T-cell (primary cell): ENCODE data around the gene FADD. TPM values are rescaled to one million over a fixed set of nuclear protein-coding genes. Genes with fewer than 3 reads are reported as not detected.

ENCODE experiments used
- ATAC-seq, 4 experiments: fragments of 200-7000 bp in 3 of 4; fragments of 150-1000 bp in 1 of 4; cut with Tn5 transposase; replicated peaks in 1 of 4; 1 replicate in 3 of 4; 2 replicates in 1 of 4; pipeline ENCODE4 v1.10.0; 2021; ENCODE audit warnings: moderate library complexity in 3 of 4, mild to moderate bottlenecking in 2 of 4, moderate number of reproducible peaks in 1 of 4
- CTCF ChIA-PET, 2 donors: fragments of 300-600 bp; sonication (Branson Sonifier 250); formaldehyde crosslinking; loops; one replicate each; lab custom pipeline; 2022; ENCODE audit warnings: antibody characterized with exemption in 2 of 2; lab: Charles Lee
- POLR2A ChIA-PET, 2 donors: fragments of 300-600 bp; sonication (Branson Sonifier 250); formaldehyde crosslinking; loops; one replicate each; lab custom pipeline; 2022; ENCODE audit warnings: antibody characterized with exemption in 2 of 2; lab: Charles Lee
- DNase-seq, 35 experiments: peaks; one replicate each; pipeline versions ENCODE4 v3.0.0 to v3.0.0-alpha.2; 2013 to 2023
- H3K27ac ChIP-seq: one replicate; pipeline ENCODE4 v1.5.1; 2013; ENCODE audit warnings: low read length
- H3K27me3 ChIP-seq, 2 experiments: replicated peaks in 1 of 2; 1 replicate in 1 of 2; 2 replicates in 1 of 2; pipeline versions ENCODE4 v1.6.1 to v1.7.0; 2013; ENCODE audit warnings: low read length in 1 of 2, mixed read lengths in 1 of 2; ENCODE audit not compliant: control insufficient read depth in 2 of 2, insufficient read depth in 2 of 2; ENCODE audit errors: extremely low read depth in 1 of 2
- H3K36me3 ChIP-seq, 2 donors: 1 replicate in 1 of 2; 2 replicates in 1 of 2; pipeline versions ENCODE4 v1.6.1 to v1.7.0; 2013; ENCODE audit warnings: low read length in 1 of 2; ENCODE audit not compliant: control insufficient read depth in 2 of 2, insufficient read depth in 1 of 2; ENCODE audit errors: extremely low read depth in 1 of 2
- H3K4me1 ChIP-seq, 2 experiments: 1 replicate in 1 of 2; 2 replicates in 1 of 2; pipeline versions ENCODE4 v1.6.1 to v1.7.0; 2013; ENCODE audit warnings: low read length in 2 of 2, mixed read lengths in 1 of 2; ENCODE audit not compliant: insufficient read depth in 2 of 2, control insufficient read depth in 1 of 2; ENCODE audit errors: extremely low read depth in 1 of 2
- H3K4me3 ChIP-seq, 2 donors: 1 replicate in 1 of 2; 2 replicates in 1 of 2; pipeline versions ENCODE4 v1.5.1 to v1.7.0; 2013; ENCODE audit warnings: mild to moderate bottlenecking in 2 of 2, low read length in 1 of 2, moderate library complexity in 1 of 2; ENCODE audit not compliant: control insufficient read depth in 1 of 2; ENCODE audit errors: extremely low read depth in 1 of 2
- H3K9me3 ChIP-seq: 2 replicates; pipeline ENCODE4 v1.7.0; 2013
- H3K27ac Mint-ChIP-seq, 2 donors: one replicate each; pipeline ENCODE4 v1.8.0; 2020 to 2021; ENCODE audit warnings: mild to moderate bottlenecking in 2 of 2, mixed read lengths in 2 of 2
- H3K27me3 Mint-ChIP-seq, 2 donors: one replicate each; pipeline ENCODE4 v1.8.0; 2021 to 2022; ENCODE audit warnings: mixed read lengths in 2 of 2
- H3K36me3 Mint-ChIP-seq: one replicate; pipeline ENCODE4 v1.8.0; 2021; ENCODE audit warnings: mixed read lengths
- H3K4me1 Mint-ChIP-seq, 3 donors: one replicate each; pipeline ENCODE4 v1.8.0; 2020 to 2022; ENCODE audit warnings: mixed read lengths in 3 of 3, mild to moderate bottlenecking in 1 of 3
- H3K4me3 Mint-ChIP-seq, 3 donors: one replicate each; pipeline ENCODE4 v1.8.0; 2020 to 2022; ENCODE audit warnings: mild to moderate bottlenecking in 3 of 3, mixed read lengths in 3 of 3, moderate library complexity in 3 of 3
- H3K9me3 Mint-ChIP-seq, 3 donors: one replicate each; pipeline ENCODE4 v1.8.0; 2020 to 2022; ENCODE audit warnings: mixed read lengths in 3 of 3
- WGBS: methylation state at CpG from one replicate; pipeline ENCODE4 v1.1.5; 2013; ENCODE audit warnings: missing lambda C conversion rate; ENCODE audit not compliant: insufficient coverage; 5-methylcytosine and 5-hydroxymethylcytosine counted together
- total RNA-seq, 35 experiments: library from RNA in 6 of 35; stranded (reverse) in 6 of 35; fragments of 120-200 nt in 1 of 35; gene quantifications; one replicate each; pipeline versions ENCODE4 v1.2.1 to v1.2.4 and lab custom pipeline; 2013 to 2026

FADD gene
- total RNA-seq, 5 donors from 2014 or later (not counting 1 experiment from before 2014, with no cell fraction given), result 8.4 to 53.9 (median 50.8) TPM

DNA sequence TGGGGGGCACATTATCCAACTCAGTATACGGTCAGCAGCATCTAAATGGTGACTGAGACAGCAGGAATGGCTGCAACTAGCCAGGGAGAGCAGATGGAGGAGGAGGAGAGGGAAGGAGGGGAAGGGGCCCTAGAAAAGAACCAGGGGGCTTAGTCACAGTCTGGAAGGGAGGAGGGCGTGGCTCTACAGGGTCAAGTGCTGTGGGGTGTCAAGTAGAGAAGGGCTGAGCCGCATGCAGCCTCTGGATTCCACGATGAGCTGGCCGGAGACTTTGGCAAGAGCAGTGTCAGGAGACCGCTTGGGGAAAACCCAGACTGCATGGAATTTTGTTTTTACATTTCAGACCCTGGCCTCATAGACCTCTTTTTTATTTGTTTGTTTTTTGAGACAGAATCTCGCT, 41.6 kb downstream of the FADD start:
- POLR2A ChIA-PET, result interaction anchor here in 1 of 2 donors (0.6 kb wide), 1 partner anchor 14 kb away, joined by 3 read pairs; no protein-coding TSS in a partner anchor
- no peaks in the 10 kb centered on the region for H3K36me3 Mint-ChIP-seq
- CTCF ChIA-PET, result interaction anchor here in 1 of 2 donors (1.1 kb wide), 1 partner anchor 48 kb away, joined by 3 read pairs; no protein-coding TSS in a partner anchor
- 83% methylated on average over 6 of the region's 7 CpGs for WGBS
- Histone ChIP-seq H3K4me3 (no peak overlapping the region), H3K4me1 (no peaks in the 10 kb centered on the region), H3K27ac (no peak overlapping the region), H3K27me3 (peaks cover 0 to 11% of the 10 kb centered on the region in 2 experiments), H3K9me3 (no peaks in the 10 kb centered on the region), H3K36me3 (no peaks in the 10 kb centered on the region)
- no peak overlapping the region for H3K27ac Mint-ChIP-seq
- no peaks in the 10 kb centered on the region for H3K9me3 Mint-ChIP-seq
- ATAC-seq (no peak), DNase-seq (no peak)
- no peaks in the 10 kb centered on the region for H3K4me1 Mint-ChIP-seq
- peaks cover 10 to 12% of the 10 kb centered on the region in 2 donors for H3K27me3 Mint-ChIP-seq
- H3K4me3 Mint-ChIP-seq, result no peak overlapping the region

DNA sequence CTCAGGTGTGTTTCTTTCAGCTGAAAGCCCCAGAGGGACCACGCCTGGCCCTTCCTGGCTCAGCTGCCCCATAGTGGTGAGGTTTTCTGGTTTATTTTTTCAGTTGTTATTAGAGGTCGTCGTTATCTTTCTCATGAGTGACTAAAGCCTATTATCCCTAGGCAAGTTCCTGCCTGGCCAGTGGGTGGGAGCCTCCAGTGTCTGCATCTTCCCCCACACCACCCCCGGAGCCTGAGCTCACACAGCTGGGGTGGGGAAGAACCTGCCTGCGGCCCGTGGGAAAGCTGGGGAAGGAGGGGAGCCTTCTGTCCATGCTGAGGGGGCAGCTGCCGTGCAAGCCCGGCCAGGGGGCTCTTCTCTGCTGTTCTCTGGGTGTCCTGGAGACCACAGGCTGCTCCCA, 43.1 kb downstream of the FADD start:
- H3K4me3 Mint-ChIP-seq, result no peak overlapping the region
- Histone ChIP-seq H3K36me3 (no peaks in the 10 kb centered on the region), H3K4me1 (no peaks in the 10 kb centered on the region), H3K27me3 (peaks cover 0 to 11% of the 10 kb centered on the region in 2 experiments), H3K27ac (no peak overlapping the region), H3K4me3 (no peak overlapping the region), H3K9me3 (no peaks in the 10 kb centered on the region)
- ChIA-PET CTCF (no interaction called here), POLR2A (no interaction called here)
- peaks cover 10 to 15% of the 10 kb centered on the region in 2 donors for H3K27me3 Mint-ChIP-seq
- H3K4me1 Mint-ChIP-seq, result no peaks in the 10 kb centered on the region
- no peaks in the 10 kb centered on the region for H3K36me3 Mint-ChIP-seq
- DNase-seq (no peak), ATAC-seq (no peak)
- no peaks in the 10 kb centered on the region for H3K9me3 Mint-ChIP-seq
- 80% methylated on average over 3 of the region's 8 CpGs for WGBS
- H3K27ac Mint-ChIP-seq, result no peak overlapping the region

DNA sequence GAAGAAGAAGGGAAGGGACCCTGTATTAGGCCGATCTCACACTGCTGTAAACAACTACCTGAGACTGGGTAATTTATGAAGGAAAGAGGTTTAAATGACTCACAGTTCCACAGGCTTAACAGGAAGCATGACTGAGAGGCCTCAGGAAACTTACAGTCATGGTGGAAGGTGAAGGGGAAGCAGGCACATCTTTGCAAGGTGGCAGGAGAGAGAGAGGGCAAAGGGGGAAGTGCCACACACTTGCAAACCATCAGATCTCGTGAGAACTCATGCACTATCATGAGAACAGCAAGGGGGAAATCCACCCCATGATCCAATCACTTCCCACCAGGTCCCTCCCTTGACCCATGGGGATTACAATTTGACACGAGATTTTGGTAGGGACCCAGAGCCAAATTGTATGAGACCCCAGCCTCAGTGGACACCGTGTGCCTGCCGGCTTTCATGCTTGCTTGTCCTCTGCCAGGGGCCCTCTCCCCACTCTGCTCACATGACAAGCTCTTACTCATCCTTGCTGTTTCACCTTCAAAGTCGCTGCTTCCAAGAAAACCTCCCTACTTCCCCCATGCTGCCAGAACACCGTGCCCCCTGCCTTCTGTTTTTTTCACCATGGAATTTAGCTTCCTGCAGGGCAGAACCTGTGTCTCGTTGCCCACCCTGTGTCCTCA, 44.1 kb downstream of the FADD start:
- no peak for DNase-seq
- Histone ChIP-seq H3K36me3 (no peaks in the 10 kb centered on the region), H3K4me1 (no peaks in the 10 kb centered on the region), H3K4me3 (no peak overlapping the region), H3K27ac (no peak overlapping the region), H3K9me3 (no peaks in the 10 kb centered on the region), H3K27me3 (peaks cover 0 to 10% of the 10 kb centered on the region in 2 experiments)
- Mint-ChIP-seq H3K4me3 (no peak overlapping the region), H3K36me3 (no peaks in the 10 kb centered on the region), H3K27ac (no peak overlapping the region), H3K27me3 (peaks cover 10 to 15% of the 10 kb centered on the region in 2 donors), H3K9me3 (no peaks in the 10 kb centered on the region), H3K4me1 (no peaks in the 10 kb centered on the region)
- POLR2A ChIA-PET, result no interaction called here
- ATAC-seq, result no peak
- CTCF ChIA-PET, result no interaction called here
- 68% methylated on average over 6 of the region's 8 CpGs for WGBS

DNA sequence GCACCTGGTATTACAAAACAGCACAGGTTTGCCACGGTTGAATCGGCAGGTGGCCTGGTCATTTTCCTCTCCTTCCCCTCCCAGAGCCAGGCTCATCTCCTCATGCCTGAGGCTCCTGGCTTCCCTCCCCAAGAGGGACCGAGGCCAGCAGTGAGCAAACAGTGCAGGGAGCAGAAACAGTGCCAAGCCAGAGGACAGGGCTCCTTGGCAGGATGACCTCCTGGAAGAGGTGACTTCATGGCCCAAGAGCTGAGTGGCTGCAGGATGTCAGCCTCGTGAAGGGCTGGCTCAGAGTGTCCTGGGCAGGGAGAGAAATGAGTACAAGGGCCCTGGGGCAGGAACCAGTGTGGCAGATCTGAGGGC, 44.6 kb downstream of the FADD start:
- no peaks in the 10 kb centered on the region for H3K36me3 Mint-ChIP-seq
- H3K4me1 Mint-ChIP-seq, result no peaks in the 10 kb centered on the region
- Histone ChIP-seq H3K9me3 (no peaks in the 10 kb centered on the region), H3K4me1 (peaks cover 0 to 2% of the 10 kb centered on the region in 2 experiments), H3K4me3 (no peak overlapping the region), H3K27me3 (peaks cover 0 to 10% of the 10 kb centered on the region in 2 experiments), H3K27ac (no peak overlapping the region), H3K36me3 (no peaks in the 10 kb centered on the region)
- no peak for DNase-seq
- no peak for ATAC-seq
- H3K27me3 Mint-ChIP-seq, result peaks cover 9 to 13% of the 10 kb centered on the region in 2 donors
- no peak overlapping the region for H3K4me3 Mint-ChIP-seq
- no peak overlapping the region for H3K27ac Mint-ChIP-seq
- CTCF ChIA-PET, result no interaction called here
- no peaks in the 10 kb centered on the region for H3K9me3 Mint-ChIP-seq
- POLR2A ChIA-PET, result no interaction called here
- 55% methylated on average over 4 of the region's 4 CpGs for WGBS

DNA sequence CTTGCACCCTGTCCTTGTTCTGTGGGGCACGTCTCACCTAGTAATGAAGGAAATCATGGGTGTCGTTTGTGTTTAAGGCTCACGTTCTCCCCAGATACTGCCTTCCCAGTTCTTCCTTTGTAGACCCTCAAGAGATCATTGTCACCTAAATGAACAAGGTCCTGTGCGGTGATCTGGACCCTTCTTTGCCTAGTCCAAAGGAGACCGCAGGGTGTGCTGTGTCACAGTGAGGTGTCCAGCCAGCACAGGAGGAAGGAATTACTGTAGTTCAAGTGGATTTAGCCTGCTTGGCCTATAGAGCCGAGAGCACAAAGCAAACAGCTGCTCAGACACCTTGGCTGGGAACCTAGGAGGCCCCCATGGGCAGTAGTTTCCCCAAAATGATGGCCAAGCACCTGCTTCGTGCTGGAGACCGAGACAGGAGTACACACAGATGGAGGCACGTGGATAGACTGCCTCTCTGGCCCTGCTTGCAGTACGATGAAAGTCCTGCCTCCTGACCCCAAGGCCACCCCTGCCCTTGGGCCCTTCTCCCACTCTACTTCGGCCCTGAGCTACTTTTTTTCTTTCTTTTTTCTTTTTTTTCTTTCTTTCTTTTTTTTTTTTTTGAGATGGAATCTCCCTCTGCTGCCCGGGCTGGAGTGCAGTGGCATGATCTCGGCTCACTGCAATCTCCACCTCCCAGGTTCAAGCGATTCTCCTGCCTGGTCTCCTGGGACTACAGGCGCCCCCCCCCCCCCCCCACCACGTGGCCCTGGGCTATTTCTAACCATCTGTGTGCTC, 48.0 kb downstream of the FADD start:
- no peaks in the 10 kb centered on the region for H3K36me3 Mint-ChIP-seq
- ChIA-PET CTCF (no interaction called here), POLR2A (no interaction called here)
- Histone ChIP-seq H3K4me1 (peaks cover 0 to 9% of the 10 kb centered on the region in 2 experiments), H3K9me3 (no peaks in the 10 kb centered on the region), H3K27me3 (peaks cover 0 to 9% of the 10 kb centered on the region in 2 experiments), H3K4me3 (no peak overlapping the region), H3K36me3 (no peaks in the 10 kb centered on the region), H3K27ac (no peak overlapping the region)
- 80% methylated on average over 7 of the region's 16 CpGs for WGBS
- no peak for DNase-seq
- no peak for ATAC-seq
- no peak overlapping the region for H3K27ac Mint-ChIP-seq
- H3K27me3 Mint-ChIP-seq, result peaks cover 2 to 7% of the 10 kb centered on the region in 2 donors
- no peaks in the 10 kb centered on the region for H3K9me3 Mint-ChIP-seq
- H3K4me3 Mint-ChIP-seq, result no peak overlapping the region
- peaks cover 0 to 2% (median 0%) of the 10 kb centered on the region in 3 donors for H3K4me1 Mint-ChIP-seq

DNA sequence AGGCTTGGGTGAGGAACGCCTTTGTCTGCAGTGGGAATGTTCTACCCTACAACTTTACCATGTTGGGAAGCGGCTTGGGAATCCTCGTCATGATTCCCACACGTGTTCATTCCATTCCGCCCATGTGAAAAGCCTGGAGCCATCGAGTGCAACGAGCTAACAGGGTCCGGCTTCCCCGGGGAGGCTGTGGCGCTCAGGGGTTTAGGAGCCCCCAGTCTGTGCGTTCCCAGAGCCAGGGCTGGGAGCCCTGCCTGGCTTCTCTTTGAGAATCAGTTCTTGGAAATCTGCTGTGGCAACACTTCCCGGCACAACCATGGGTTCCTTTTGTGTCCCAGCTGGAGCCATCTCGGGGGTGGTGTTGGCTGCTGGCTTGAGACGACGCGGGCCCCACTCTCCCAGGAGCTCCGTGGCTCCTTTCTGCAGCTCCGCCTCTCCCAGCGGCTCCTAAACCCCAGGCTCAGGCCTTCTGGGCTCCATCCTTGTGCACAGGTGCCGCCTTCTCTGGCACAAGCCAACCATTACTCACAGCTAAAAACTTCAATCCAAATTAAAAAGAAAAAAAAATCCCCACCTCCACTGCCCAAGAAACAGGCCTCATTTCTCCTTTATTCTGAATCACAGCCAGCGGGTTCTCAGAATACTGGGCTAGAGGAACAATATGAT, 48.7 kb downstream of the FADD start:
- peaks cover 0 to 2% (median 0%) of the 10 kb centered on the region in 3 donors for H3K4me1 Mint-ChIP-seq
- ATAC-seq (no peak), DNase-seq (no peak)
- H3K9me3 Mint-ChIP-seq, result no peaks in the 10 kb centered on the region
- peaks cover 2 to 7% of the 10 kb centered on the region in 2 donors for H3K27me3 Mint-ChIP-seq
- WGBS, result 90% methylated on average over 19 of the region's 21 CpGs
- no peak overlapping the region for H3K4me3 Mint-ChIP-seq
- Histone ChIP-seq H3K27ac (no peak overlapping the region), H3K4me1 (peaks cover 0 to 9% of the 10 kb centered on the region in 2 experiments), H3K27me3 (peaks cover 0 to 7% of the 10 kb centered on the region in 2 experiments), H3K4me3 (no peak overlapping the region), H3K36me3 (no peaks in the 10 kb centered on the region), H3K9me3 (no peaks in the 10 kb centered on the region)
- ChIA-PET CTCF (no interaction called here), POLR2A (no interaction called here)
- H3K36me3 Mint-ChIP-seq, result no peaks in the 10 kb centered on the region
- no peak overlapping the region for H3K27ac Mint-ChIP-seq
